Measurements from ENCODE around the gene NRCAM.

NRCAM gene

DNA sequence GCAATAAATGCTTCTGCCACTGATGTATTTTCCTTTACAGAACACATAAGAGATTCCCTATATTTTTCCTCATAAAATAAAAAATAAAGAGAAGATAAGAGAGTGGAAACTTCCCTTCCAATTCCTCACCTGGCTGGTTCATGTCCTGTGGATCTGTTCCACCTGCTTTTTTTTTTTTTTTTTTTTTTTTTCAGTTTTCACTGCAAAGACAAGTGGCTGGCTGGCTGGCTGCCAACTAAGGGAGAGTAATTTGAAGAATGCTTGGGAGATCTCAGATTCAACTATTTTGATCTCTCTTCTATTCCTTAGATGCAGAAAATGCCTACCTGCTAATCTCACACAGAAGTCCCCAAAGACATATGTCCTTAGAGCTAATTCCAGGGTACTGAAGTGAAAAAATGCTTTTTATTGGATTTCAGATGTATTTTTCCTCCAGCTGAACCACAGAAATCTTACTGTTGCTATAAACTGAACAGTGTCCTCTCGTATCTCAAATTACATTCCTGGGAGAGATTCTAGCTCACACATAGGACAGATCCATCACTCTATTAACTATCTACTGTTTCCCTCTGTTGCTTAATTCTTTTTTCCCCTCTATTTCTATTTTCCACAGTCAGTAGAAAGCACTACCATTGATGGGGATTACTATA lies 120.8 kb downstream of the NRCAM start:
- DNase-seq: no peak

DNA sequence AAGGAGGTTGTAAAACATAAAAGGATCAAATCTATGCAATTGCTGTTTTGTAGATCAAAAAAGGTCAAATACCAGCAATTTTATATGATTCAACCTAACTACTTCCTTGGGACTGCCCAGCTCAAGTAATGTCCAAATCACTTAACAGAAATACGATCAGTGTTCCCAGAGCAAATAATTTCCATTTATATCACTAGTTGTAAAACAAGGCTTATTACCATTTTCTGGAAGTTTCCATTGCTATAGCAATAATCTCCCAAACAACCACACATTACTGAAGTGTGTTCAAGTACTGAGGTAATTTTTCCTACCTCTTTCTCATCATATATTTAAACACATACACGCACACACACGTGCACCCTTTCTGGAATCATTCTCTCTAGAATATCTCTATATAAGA lies 123.3 kb downstream of the NRCAM start:
- no peak for DNase-seq

GRCh38 chr7:108331971-108332370 lies 124.3 kb downstream of the NRCAM start:
- no peak for DNase-seq

DNA sequence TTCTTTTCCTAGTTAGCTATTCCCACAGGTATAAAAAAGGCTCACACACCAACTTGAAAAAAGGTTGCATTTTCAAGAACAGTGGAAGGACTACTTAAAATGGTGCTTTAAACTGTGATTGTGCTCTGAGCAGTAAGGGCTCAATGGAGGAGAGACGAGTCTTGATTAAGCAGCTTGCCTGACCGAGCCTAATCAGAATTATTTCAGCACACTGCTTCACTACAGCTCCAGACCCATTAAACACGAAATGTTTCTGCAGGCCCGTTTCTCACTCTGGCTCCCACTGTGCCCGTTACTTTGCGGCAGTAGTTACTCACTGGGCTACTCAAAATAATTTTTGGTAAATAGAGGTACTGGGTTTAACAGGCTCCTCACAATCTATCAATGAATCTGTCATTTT lies 126.0 kb downstream of the NRCAM start:
- DNase-seq: no peak

DNA sequence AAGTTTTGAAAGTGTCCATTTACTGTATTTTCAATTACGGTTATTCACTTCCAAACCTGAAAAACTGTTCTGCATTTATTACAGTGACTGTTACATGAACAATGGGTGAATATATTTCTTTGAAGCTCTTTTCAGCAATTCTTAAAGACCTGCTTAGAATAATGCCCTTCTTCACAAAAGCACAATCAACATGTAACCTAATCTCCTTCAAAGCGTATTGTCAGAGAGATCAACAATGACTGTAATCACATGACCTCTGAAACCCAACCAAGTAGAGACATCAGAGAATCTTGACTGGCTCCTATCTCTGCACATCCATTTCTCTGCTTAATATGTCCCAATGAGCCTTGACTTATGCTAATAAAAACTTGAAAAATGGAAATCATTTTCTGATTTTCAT lies 126.7 kb downstream of the NRCAM start:
- DNase-seq: no peak

DNA sequence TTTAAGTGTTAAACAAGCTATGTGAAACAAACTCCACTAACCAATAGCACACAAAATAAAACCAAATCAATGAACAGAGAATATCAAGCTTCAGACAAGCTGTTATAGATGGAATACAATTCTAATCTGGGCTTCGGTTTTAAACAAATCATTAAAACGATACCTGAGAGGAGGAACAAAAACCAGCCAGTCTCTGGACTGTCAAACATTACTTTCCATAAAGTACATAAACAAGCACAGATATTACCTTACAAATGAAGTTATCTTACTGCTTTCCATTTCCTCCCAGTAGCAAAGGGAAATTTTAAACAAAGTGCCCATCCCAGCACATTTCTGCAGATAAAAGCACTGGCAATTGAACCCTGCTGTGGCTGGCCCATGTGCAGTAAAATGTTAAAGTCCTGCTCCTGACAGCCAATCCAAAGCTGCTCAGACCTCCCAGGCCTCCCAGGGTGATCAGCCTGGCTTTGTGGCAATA lies 128.0 kb downstream of the NRCAM start:
- no peak for DNase-seq

- DNase-seq: no peak
These were observed 128.9 kb downstream of the NRCAM start for GRCh38 chr7:108327353-108327752.

DNA sequence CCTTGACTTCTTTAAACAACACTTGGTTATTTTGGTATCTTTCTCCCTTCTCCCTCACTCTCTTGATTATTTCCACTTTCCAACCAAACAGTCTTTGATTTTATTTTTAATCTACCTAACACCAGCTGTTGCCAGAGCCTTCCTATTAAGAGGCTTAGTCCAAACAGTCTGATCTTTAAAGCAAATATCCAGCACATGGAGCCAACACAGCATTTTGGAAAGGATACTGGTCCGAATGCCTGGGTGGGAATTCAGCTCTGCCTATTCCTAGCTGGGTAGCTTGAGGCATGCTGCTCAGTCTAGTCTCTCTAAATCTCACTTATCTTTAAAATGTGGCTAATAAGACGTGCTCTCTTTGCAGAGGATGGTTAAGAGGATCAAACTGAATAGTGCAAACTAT lies 129.3 kb downstream of the NRCAM start:
- no peak for DNase-seq

GRCh38 chr7:108324053-108325038 lies 131.9 kb downstream of the NRCAM start:
- no peak for DNase-seq

DNA sequence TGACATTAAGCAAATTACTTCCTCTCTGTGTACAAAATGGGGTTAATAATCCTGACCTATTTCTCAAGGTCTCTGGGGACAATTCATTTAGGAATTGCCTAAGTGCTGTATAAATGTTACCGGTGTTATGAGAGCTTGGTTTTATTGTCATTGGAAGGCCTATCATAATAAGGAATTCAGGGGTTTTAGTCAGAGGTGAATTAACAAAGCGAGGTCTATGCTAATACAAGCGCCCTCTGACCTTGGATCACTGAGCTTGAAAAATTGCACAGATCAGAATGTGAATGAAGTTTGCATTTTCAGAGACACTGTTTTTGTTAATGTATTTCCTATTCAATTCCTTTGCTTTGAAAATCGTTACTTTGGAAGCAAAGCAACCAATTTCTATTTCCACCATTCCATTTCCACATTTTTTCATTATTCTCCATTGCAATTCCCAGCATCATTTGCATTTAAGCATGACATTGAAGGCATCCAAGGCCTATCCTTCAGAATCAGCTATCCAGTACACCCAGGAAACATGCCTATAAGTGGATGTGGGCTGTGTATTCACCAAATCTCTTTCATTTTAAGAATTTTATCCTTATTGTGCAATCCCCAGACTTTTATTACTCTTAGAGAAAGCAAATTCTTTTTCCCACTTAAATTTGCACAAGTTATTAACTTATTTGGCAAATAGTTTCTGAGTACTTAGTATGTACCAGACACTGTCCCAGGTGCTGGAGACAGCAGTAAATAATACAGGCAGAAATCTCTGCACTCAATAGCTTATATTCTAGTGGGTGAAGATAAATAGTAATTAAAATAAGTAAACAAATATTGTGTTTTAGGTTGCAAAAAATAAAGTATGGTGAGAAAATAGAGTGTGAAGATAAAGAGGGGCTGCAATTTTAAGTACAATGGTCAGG lies 133.1 kb downstream of the NRCAM start:
- no peak for DNase-seq

DNA sequence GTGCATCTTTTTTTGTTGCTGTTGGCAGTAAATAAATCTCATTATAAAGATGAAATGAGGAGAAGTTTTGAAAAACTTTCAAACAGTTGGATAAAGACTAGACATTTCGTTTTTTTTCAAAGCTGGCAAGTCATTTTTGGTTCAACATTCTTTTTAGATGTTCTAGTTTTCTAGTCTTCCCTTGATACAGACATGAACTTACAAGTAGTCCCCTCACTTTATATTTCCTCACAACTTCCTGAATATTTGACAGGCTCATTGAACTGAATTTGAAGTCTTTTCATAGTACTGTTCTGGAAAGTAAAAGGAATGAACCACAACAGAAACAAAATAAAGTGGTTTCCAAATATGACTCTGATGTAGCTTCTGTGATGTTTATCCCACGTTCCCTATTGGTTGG lies 134.2 kb downstream of the NRCAM start:
- DNase-seq: no peak

- no peak for DNase-seq
These were observed 134.9 kb downstream of the NRCAM start for GRCh38 chr7:108321359-108321758.

- no peak for DNase-seq
These were observed 139.5 kb downstream of the NRCAM start for GRCh38 chr7:108316708-108317107.

DNA sequence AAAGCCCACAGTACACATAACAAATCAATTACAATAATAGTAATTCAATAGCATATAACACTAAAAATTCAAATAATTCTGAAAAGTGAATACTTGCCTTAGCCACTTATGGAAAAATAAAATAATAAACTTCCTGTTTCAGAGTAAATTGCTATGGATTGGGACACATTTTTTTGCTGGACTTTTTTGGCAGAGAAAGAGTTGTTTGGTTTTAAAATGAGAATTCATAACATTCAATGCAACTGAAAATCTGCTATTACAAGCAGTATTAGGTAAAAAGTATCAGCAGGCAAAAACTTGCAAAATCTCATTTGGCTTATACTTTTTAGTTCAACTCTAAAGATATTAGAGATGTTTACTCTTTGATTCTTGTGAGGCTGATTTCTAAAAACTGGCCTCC lies 141.7 kb downstream of the NRCAM start:
- DNase-seq: no peak

DNA sequence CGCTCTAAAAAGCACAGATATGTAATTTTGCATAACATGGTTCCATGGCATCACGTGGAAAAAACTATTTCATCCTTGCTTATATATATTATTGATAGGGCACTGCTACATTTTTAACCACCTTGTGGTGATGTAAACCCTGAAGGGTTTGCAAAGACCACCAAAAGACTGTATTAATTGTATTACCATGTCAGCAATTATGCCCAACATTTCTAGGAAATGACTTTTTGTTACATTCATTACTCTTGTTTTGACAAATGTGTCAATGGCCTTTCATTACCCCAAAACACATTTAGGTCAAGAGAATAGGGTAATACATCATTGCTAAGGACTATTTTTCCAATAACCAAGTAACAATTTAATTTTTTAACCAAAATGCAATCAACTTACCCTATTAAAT lies 142.2 kb downstream of the NRCAM start:
- DNase-seq: no peak

DNA sequence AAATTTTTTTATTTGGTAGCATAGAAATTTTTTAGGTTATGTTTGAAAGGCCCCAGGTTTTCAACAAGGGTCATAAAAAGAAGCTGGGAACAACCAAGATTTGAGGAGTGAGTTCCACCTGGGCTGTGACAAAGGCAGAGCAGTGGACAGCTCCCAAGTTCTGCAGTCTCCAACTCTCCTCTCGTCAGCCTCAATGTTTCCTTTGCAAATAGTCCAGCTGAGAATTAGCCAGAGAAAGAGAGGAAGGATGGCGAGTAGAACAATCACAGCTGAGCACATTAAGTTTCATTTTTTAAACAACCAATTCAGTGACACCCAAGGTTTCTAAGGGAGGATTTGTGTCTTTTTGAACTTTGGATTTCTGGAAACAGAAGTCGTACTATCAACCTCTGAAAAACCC lies 143.2 kb downstream of the NRCAM start:
- no peak for DNase-seq

DNA sequence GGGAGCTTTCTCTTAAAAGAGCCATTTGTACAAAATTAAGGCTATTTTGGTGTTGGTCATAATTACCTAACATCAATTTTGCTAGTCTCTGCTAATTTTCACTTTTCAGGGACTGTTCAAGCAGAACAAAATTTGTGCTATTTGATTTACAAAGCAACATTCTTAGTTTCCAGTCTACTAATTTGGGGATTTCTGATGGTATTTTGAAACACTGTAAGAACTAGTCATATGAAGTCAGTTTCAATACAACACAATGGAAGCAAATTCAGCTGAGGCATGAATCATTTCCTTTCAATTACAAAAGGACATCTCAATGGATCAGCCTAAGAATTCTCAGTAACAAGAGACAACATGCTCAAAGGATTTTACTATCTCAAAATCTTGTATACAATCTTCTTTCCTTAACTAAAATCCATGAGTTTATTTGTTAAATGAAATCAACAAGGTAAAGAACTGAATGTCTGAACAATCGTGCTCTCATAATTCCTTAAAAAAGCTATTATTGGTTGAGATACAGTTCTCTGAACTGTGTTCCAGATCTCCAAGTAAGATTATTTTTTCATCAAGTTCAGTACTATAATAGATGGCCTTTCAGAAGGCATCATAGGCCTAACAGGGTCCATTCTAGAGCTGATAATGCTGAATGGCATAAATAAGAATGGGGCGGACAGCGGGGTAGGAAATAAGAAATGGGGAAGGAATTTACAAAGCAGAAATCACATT lies 144.6 kb downstream of the NRCAM start:
- no peak for DNase-seq

- no peak for DNase-seq
These were observed 145.9 kb downstream of the NRCAM start for GRCh38 chr7:108310351-108310750.

- no peak for DNase-seq
These were observed 147.3 kb downstream of the NRCAM start for GRCh38 chr7:108308903-108309302.

GRCh38 chr7:108308276-108308675 lies 148.0 kb downstream of the NRCAM start:
- DNase-seq: no peak

- DNase-seq: no peak
These were observed 148.6 kb downstream of the NRCAM start for GRCh38 chr7:108307595-108307994.

DNA sequence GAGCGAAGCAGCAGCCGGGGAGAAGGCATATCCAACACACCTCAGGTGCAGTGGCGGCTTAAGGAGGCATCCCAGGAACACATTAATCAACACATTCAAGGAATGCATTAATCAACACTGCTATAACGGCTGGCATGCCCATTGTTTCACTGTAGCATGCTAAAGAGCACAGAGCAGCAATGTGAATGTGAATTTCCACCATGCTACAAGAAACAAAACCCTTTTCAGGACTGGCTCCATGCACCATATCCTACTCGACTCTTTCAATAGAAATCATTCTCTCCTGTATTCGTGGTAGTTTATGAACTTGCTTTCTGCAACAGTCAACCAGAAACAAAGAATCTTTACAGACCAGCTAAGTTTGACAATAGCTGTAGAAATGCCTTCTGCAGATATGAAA lies 149.0 kb downstream of the NRCAM start:
- no peak for DNase-seq
